CD4-positive, alpha-beta T cell treated with Interferon alpha-2 for 1 hour (primary cell): ENCODE data around the gene ZNF681.
"Not testable (repeated sequence)": the region's sequence is repeated elsewhere in the genome, so short reads cannot be mapped to it uniquely, and the experiment has no call there.

Experiments
- DNase-seq, 2 donors: peaks; one replicate each; pipeline ENCODE4 v3.0.0-alpha.2; 2020 to 2022

ZNF681 gene

GRCh38 chr19:23758187-23759074 is at the start of gene ZNF681:
TSS of gene ZNF681 (minus strand) at chr19:23758891. CDS start at chr19:23758749, 142 bp downstream.
- DNase-seq = peak; percentile 89 to 93

GRCh38 chr19:23804676-23805075 is 46.0 kb upstream of the ZNF681 start:
- no peak for DNase-seq

GRCh38 chr19:23802290-23802689 is 43.6 kb upstream of the ZNF681 start:
- peak in 1 of 2 donors; percentile 31 for DNase-seq

- DNase-seq = peak in 1 of 2 donors; percentile 17
Measured at GRCh38 chr19:23801803-23802202, 43.1 kb upstream of the ZNF681 start.

- DNase-seq = no peak
Measured at GRCh38 chr19:23800868-23801267, 42.2 kb upstream of the ZNF681 start.

- DNase-seq = peak in 1 of 2 donors; percentile 56
Measured at GRCh38 chr19:23800271-23800670, 41.6 kb upstream of the ZNF681 start.

- DNase-seq = peak; percentile 54 to 76
Measured at GRCh38 chr19:23799321-23799720, 40.6 kb upstream of the ZNF681 start.

GRCh38 chr19:23795462-23795861 is 36.8 kb upstream of the ZNF681 start:
- no peak for DNase-seq

- DNase-seq = no peak
Measured at GRCh38 chr19:23792784-23793183, 34.1 kb upstream of the ZNF681 start.

GRCh38 chr19:23790641-23791488 is 32.2 kb upstream of the ZNF681 start:
- no peak for DNase-seq

- no peak for DNase-seq
Measured at GRCh38 chr19:23789246-23789645, 30.6 kb upstream of the ZNF681 start.

GRCh38 chr19:23788411-23788810 is 29.7 kb upstream of the ZNF681 start:
- DNase-seq = no peak

- peak in 1 of 2 donors; percentile 14 for DNase-seq
Measured at GRCh38 chr19:23787106-23787505, 28.4 kb upstream of the ZNF681 start.

GRCh38 chr19:23785982-23786381 is 27.3 kb upstream of the ZNF681 start:
- DNase-seq = no peak

GRCh38 chr19:23784274-23784673 is 25.6 kb upstream of the ZNF681 start:
- no peak for DNase-seq

GRCh38 chr19:23783636-23784035 is 24.9 kb upstream of the ZNF681 start:
- no peak for DNase-seq

GRCh38 chr19:23779645-23780044 is 21.0 kb upstream of the ZNF681 start:
- no peak for DNase-seq

GRCh38 chr19:23778566-23778965 is 19.9 kb upstream of the ZNF681 start:
- DNase-seq = no peak

GRCh38 chr19:23778036-23778435 is 19.3 kb upstream of the ZNF681 start:
- DNase-seq = not testable (repeated sequence)

GRCh38 chr19:23777216-23777615 is 18.5 kb upstream of the ZNF681 start:
- no peak for DNase-seq

- DNase-seq = peak in 1 of 2 donors; percentile 26
Measured at GRCh38 chr19:23776507-23777205, 18.0 kb upstream of the ZNF681 start.

GRCh38 chr19:23774524-23774971 is 15.9 kb upstream of the ZNF681 start:
- DNase-seq = no peak

- DNase-seq = no peak
Measured at GRCh38 chr19:23774106-23774505, 15.4 kb upstream of the ZNF681 start.
